Activated CD4-positive, CD25-positive, alpha-beta regulatory T cell treated with anti-CD3 and anti-CD28 coated beads, Interleukin-2, amount 50 U/mL, for 72 hours (primary cell): Measurements from ENCODE around the gene ARSG.
A peak's percentile ranks its signal among the peaks of the same experiment; 100 is the strongest.
"Not testable (repeated sequence)": the region's sequence is repeated elsewhere in the genome, so short reads cannot be mapped to it uniquely, and the experiment has no call there.

Source experiments
- DNase-seq: peaks from one replicate; pipeline ENCODE4 v3.0.0; 2021

Gene ARSG

GRCh38 chr17:68341482-68341881 is 50.2 kb downstream of the ARSG start:
- DNase-seq, result no peak

- DNase-seq, result no peak
Measured at GRCh38 chr17:68343976-68344375, 52.7 kb downstream of the ARSG start.

GRCh38 chr17:68344701-68345136 is 53.4 kb downstream of the ARSG start:
- DNase-seq, result no peak

- peak; percentile 63 for DNase-seq
Measured at GRCh38 chr17:68346448-68346847, 55.2 kb downstream of the ARSG start.

- DNase-seq, result no peak
Measured at GRCh38 chr17:68347380-68347779, 56.1 kb downstream of the ARSG start.

- no peak for DNase-seq
Measured at GRCh38 chr17:68349157-68349556, 57.9 kb downstream of the ARSG start.

- DNase-seq, result no peak
Measured at GRCh38 chr17:68351395-68351794, 60.1 kb downstream of the ARSG start.

- no peak for DNase-seq
Measured at GRCh38 chr17:68352041-68352440, 60.7 kb downstream of the ARSG start.

GRCh38 chr17:68352671-68353070 is 61.4 kb downstream of the ARSG start:
- DNase-seq, result not testable (repeated sequence)

- no peak for DNase-seq
Measured at GRCh38 chr17:68353111-68353521, 61.8 kb downstream of the ARSG start.

GRCh38 chr17:68354311-68354710 is 63.0 kb downstream of the ARSG start:
- not testable (repeated sequence) for DNase-seq

GRCh38 chr17:68355108-68355507 is 63.8 kb downstream of the ARSG start:
- DNase-seq, result not testable (repeated sequence)

- peak; percentile 46 for DNase-seq
Measured at GRCh38 chr17:68356520-68356919, 65.2 kb downstream of the ARSG start.

GRCh38 chr17:68356949-68357455 is 65.7 kb downstream of the ARSG start:
- DNase-seq, result no peak

GRCh38 chr17:68357886-68358285 is 66.6 kb downstream of the ARSG start:
- DNase-seq, result no peak

- no peak for DNase-seq
Measured at GRCh38 chr17:68359791-68360535, 68.7 kb downstream of the ARSG start.

- no peak for DNase-seq
Measured at GRCh38 chr17:68365469-68365868, 74.2 kb downstream of the ARSG start.

- no peak for DNase-seq
Measured at GRCh38 chr17:68368387-68368786, 77.1 kb downstream of the ARSG start.

- DNase-seq, result no peak
Measured at GRCh38 chr17:68375566-68375965, 84.3 kb downstream of the ARSG start.

GRCh38 chr17:68376178-68376577 is 84.9 kb downstream of the ARSG start:
- DNase-seq, result not testable (repeated sequence)

GRCh38 chr17:68377771-68378267 is 86.5 kb downstream of the ARSG start:
- no peak for DNase-seq

- DNase-seq, result no peak
Measured at GRCh38 chr17:68378268-68379176, 87.2 kb downstream of the ARSG start.

GRCh38 chr17:68379177-68379510 is 87.8 kb downstream of the ARSG start:
- DNase-seq, result no peak
